ENCODE measurements around the gene IFNW1. TPM values are rescaled to one million over a fixed set of nuclear protein-coding genes. Genes with fewer than 3 reads are reported as not detected.

Gene IFNW1
- total and polyA plus RNA-seq, 2 experiments from 2014 or later = not detected

DNA sequence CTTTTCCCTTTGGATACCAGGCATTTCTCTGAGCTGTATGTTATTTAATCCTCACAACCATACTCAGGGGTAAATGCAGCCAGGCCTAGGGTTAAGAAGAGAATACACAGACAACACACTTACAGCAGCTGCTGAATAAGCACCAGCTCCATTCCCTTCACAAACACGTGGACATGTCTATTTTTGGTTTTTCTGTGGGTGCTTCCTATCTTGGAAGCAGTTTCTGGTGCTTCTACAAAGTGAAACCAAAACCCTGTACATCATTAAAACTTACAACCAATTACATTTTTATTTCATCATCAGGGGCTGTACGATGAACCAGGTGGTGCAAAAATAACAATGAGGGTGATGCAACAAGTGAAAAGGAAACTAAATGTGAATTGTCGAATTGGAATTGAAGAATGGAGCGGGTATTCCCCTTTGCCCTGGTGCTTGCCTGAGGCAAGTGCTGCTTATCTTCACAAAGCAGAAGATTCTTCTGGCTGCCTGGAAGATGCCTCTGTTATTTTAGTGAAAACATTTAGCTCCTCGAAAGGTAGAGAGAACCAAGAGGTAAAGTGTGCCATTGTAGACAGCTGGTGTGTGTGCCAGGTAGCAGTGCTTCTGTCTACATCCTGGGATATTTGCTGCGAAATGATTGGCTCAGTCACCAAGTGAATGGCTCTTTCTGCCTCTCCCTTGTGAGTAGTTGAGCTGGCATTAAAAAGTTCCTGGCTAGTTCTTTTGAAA lies 45.3 kb downstream of the IFNW1 start:
- no peak overlapping the region for H3K4me3 ChIP-seq
- no peaks in the 10 kb centered on the region for H3K79me2 ChIP-seq

DNA sequence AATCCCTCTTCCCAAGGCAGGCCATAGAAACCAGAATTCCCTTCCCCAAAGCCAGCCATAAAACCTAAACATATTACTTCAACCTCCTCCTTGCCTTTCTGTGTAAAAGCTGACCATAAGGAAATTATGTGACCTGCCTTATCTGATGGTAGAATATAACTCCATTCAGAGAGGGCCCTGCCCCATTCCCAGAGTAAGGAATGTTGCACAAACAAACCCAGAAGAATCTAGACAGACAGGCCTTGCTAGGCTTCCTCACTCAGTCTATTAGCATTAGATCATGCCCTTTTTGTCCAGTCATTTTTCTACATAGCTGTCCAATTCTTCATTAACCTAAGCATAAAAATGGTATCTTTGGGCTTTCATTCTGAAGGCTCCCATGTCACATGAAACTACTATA lies 46.1 kb downstream of the IFNW1 start:
- no peak overlapping the region for H3K4me2 ChIP-seq
- H3K9me3 ChIP-seq (ENCODE audit: low read depth) = no peaks in the 10 kb centered on the region
- H3K27ac ChIP-seq = peak overlapping the region; percentile 70

More for the DNA sequence above, 45.3 kb downstream of the IFNW1 start:
- Histone ChIP-seq H3K4me1 (ENCODE audit: insufficient read depth) (peaks cover 7% of the 10 kb centered on the region), H2AFZ (peak overlapping the region; percentile 39), H3K9me2 (replicated peaks; ENCODE audit: insufficient read depth) (no peaks in the 10 kb centered on the region), H3K27ac (peak overlapping the region; percentile 70), H4K20me1 (ENCODE audit: insufficient read depth, poor library complexity, severe bottlenecking) (no peaks in the 10 kb centered on the region), H3K4me2 (peak overlapping the region; percentile 58), H3K9me3 (ENCODE audit: low read depth) (no peaks in the 10 kb centered on the region), H3K27me3 (no peaks in the 10 kb centered on the region), H3K36me3 (replicated peaks; ENCODE audit: insufficient read depth, low read depth) (no peaks in the 10 kb centered on the region)
- no peak for DNase-seq (ENCODE audit: low spot score)
- TF ChIP-seq EZH2 (IDR thresholded peaks at IDR 0.05; ENCODE audit: borderline replicate concordance) = no peak
- TF ChIP-seq, protein P1, sequence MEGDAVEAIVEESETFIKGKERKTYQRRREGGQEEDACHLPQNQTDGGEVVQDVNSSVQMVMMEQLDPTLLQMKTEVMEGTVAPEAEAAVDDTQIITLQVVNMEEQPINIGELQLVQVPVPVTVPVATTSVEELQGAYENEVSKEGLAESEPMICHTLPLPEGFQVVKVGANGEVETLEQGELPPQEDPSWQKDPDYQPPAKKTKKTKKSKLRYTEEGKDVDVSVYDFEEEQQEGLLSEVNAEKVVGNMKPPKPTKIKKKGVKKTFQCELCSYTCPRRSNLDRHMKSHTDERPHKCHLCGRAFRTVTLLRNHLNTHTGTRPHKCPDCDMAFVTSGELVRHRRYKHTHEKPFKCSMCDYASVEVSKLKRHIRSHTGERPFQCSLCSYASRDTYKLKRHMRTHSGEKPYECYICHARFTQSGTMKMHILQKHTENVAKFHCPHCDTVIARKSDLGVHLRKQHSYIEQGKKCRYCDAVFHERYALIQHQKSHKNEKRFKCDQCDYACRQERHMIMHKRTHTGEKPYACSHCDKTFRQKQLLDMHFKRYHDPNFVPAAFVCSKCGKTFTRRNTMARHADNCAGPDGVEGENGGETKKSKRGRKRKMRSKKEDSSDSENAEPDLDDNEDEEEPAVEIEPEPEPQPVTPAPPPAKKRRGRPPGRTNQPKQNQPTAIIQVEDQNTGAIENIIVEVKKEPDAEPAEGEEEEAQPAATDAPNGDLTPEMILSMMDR (IDR thresholded peaks at IDR 0.05; ENCODE audit: poor library complexity) = no peak
- no peak for TF ChIP-seq EZH2phosphoT487 (IDR thresholded peaks at IDR 0.05; ENCODE audit: low read depth, severe bottlenecking, unreplicated experiment)
- 63% methylated on average over 6 of the region's 6 CpGs for WGBS (ENCODE audit: low lambda C conversion rate, missing lambda C conversion rate)

More for the DNA sequence above, 46.1 kb downstream of the IFNW1 start:
- Histone ChIP-seq H2AFZ (no peak overlapping the region), H3K4me3 (no peak overlapping the region), H3K4me1 (ENCODE audit: insufficient read depth) (peaks cover 7% of the 10 kb centered on the region), H3K27me3 (no peaks in the 10 kb centered on the region), H3K79me2 (no peaks in the 10 kb centered on the region), H3K36me3 (replicated peaks; ENCODE audit: insufficient read depth, low read depth) (no peaks in the 10 kb centered on the region), H3K9me2 (replicated peaks; ENCODE audit: insufficient read depth) (no peaks in the 10 kb centered on the region), H4K20me1 (ENCODE audit: insufficient read depth, poor library complexity, severe bottlenecking) (no peaks in the 10 kb centered on the region)
- TF ChIP-seq, protein P1 (IDR thresholded peaks at IDR 0.05; ENCODE audit: poor library complexity) = no peak
- TF ChIP-seq EZH2phosphoT487 (IDR thresholded peaks at IDR 0.05; ENCODE audit: low read depth, severe bottlenecking, unreplicated experiment) = no peak
- TF ChIP-seq EZH2 (IDR thresholded peaks at IDR 0.05; ENCODE audit: borderline replicate concordance) = no peak
- DNase-seq (ENCODE audit: low spot score) = no peak

Small RNA genes lying within 50 kb of the gene (small RNA-seq; reads per million reads assigned to genes)
- gene IFNWP4 (not detected), gene RF00019 (not detected)

Other genes starting within 250 kb of the IFNW1 start
- gene HACD4, start 110.2 kb downstream of the IFNW1 start, total RNA-seq = 1.2 and 1.3 TPM in 2 replicates
- gene HACD4, start 110.2 kb downstream of the IFNW1 start, polyA plus RNA-seq = 1.3 TPM in 2 replicates
- not detected in 2 replicates for gene IFNB1, start 63.9 kb downstream of the IFNW1 start, total RNA-seq
- gene IFNB1, start 63.9 kb downstream of the IFNW1 start, polyA plus RNA-seq = not detected in 2 replicates
- gene IFNA21, start 24.8 kb upstream of the IFNW1 start, total RNA-seq = not detected in 2 replicates
- gene IFNA21, start 24.8 kb upstream of the IFNW1 start, polyA plus RNA-seq = not detected in 2 replicates
- not detected in 2 replicates for gene IFNA4, start 45.8 kb upstream of the IFNW1 start, total RNA-seq
- gene IFNA4, start 45.8 kb upstream of the IFNW1 start, polyA plus RNA-seq = not detected in 2 replicates
- not detected in 2 replicates for gene IFNA7, start 60.4 kb upstream of the IFNW1 start, total RNA-seq
- gene IFNA7, start 60.4 kb upstream of the IFNW1 start, polyA plus RNA-seq = not detected in 2 replicates
- not detected in 2 replicates for gene IFNA10, start 65.3 kb upstream of the IFNW1 start, total RNA-seq
- gene IFNA10, start 65.3 kb upstream of the IFNW1 start, polyA plus RNA-seq = not detected in 2 replicates
- gene IFNA16, start 75.5 kb upstream of the IFNW1 start, total RNA-seq = not detected in 2 replicates
- not detected in 2 replicates for gene IFNA16, start 75.5 kb upstream of the IFNW1 start, polyA plus RNA-seq
- gene IFNA17, start 86.4 kb upstream of the IFNW1 start, total RNA-seq = not detected in 2 replicates
- gene IFNA17, start 86.4 kb upstream of the IFNW1 start, polyA plus RNA-seq = not detected in 2 replicates
- not detected in 2 replicates for gene IFNA14, start 98.2 kb upstream of the IFNW1 start, total RNA-seq
- not detected in 2 replicates for gene IFNA14, start 98.2 kb upstream of the IFNW1 start, polyA plus RNA-seq
- gene IFNA5, start 163.5 kb upstream of the IFNW1 start, total RNA-seq = not detected in 2 replicates
- not detected in 2 replicates for gene IFNA5, start 163.5 kb upstream of the IFNW1 start, polyA plus RNA-seq
- 41.6 and 43.1 TPM in 2 replicates for gene KLHL9, start 193.6 kb upstream of the IFNW1 start, total RNA-seq
- gene KLHL9, start 193.6 kb upstream of the IFNW1 start, polyA plus RNA-seq = 17.5 and 18.6 TPM in 2 replicates
- gene IFNA6, start 209.1 kb upstream of the IFNW1 start, total RNA-seq = not detected in 2 replicates
- not detected in 2 replicates for gene IFNA6, start 209.1 kb upstream of the IFNW1 start, polyA plus RNA-seq
- not detected in 2 replicates for gene IFNA13, start 226.2 kb upstream of the IFNW1 start, total RNA-seq
- gene IFNA13, start 226.2 kb upstream of the IFNW1 start, polyA plus RNA-seq = not detected in 2 replicates
- not detected in 2 replicates for gene IFNA2, start 243.6 kb upstream of the IFNW1 start, total RNA-seq
- gene IFNA2, start 243.6 kb upstream of the IFNW1 start, polyA plus RNA-seq = not detected in 2 replicates